Neutrophil (primary cell): ENCODE results near the gene FASTKD1.
"Not testable (repeated sequence)": the region's sequence is repeated elsewhere in the genome, so short reads cannot be mapped to it uniquely, and the experiment has no call there.

ENCODE experiments used
- H3K27ac ChIP-seq: fragments of 200-600 bp; sonication (generic); 2 replicates; pipeline ENCODE4 v1.5.1; 2016; ENCODE audit warnings: mild to moderate bottlenecking, moderate library complexity
- H3K27me3 ChIP-seq: fragments of 200-600 bp; sonication (generic); 2 replicates; pipeline ENCODE4 v1.6.0; 2016; ENCODE audit warnings: mild to moderate bottlenecking
- H3K36me3 ChIP-seq: fragments of 200-600 bp; sonication (generic); 2 replicates; pipeline ENCODE4 v1.5.1; 2017
- H3K4me1 ChIP-seq, 2 experiments: fragments of 200-600 bp in 1 of 2; sonication (generic) in 1 of 2; 1 replicate in 1 of 2; 2 replicates in 1 of 2; pipeline versions ENCODE4 v1.5.1 to v1.6.1; 2013 to 2016; ENCODE audit warnings: low read depth in 1 of 2, low read length in 1 of 2, mild to moderate bottlenecking in 1 of 2, moderate library complexity in 1 of 2; ENCODE audit not compliant: control insufficient read depth in 1 of 2, insufficient read depth in 1 of 2
- H3K4me3 ChIP-seq, 2 experiments: fragments of 200-600 bp in 1 of 2; sonication (generic) in 1 of 2; 1 replicate in 1 of 2; 2 replicates in 1 of 2; pipeline ENCODE4 v1.5.1; 2013 to 2016; ENCODE audit warnings: low read depth in 1 of 2, low read length in 1 of 2, mild to moderate bottlenecking in 1 of 2, moderate library complexity in 1 of 2
- H3K9me3 ChIP-seq: fragments of 200-600 bp; sonication (generic); 2 replicates; pipeline ENCODE4 v1.5.1; 2016
- CTCF ChIP-seq: fragments of 200-600 bp; sonication (generic); IDR thresholded peaks from 2 replicates; pipeline ENCODE4 v1.5.1; 2016; ENCODE audit warnings: antibody characterized with exemption

The FASTKD1 gene

GRCh38 chr2:169573974-169574299 is 272 bp upstream of the FASTKD1 start:
- Histone ChIP-seq H3K36me3 (no peaks in the 10 kb centered on the region), H3K27ac (peak overlapping the region; percentile 29), H3K4me3 (peak overlapping the region; percentile 75 to 85), H3K27me3 (no peaks in the 10 kb centered on the region), H3K9me3 (no peaks in the 10 kb centered on the region), H3K4me1 (peaks cover 8 to 10% of the 10 kb centered on the region in 2 experiments)
- TF ChIP-seq CTCF: no peak

GRCh38 chr2:169572821-169573159 is 875 bp downstream of the FASTKD1 start:
- Histone ChIP-seq H3K4me3 (peak overlapping the region; percentile 75 to 85), H3K27me3 (no peaks in the 10 kb centered on the region), H3K27ac (peak overlapping the region; percentile 29), H3K36me3 (no peaks in the 10 kb centered on the region), H3K9me3 (no peaks in the 10 kb centered on the region), H3K4me1 (peaks cover 8 to 10% of the 10 kb centered on the region in 2 experiments)
- TF ChIP-seq CTCF: no peak

- Histone ChIP-seq H3K9me3 (no peaks in the 10 kb centered on the region), H3K4me3 (no peak overlapping the region), H3K36me3 (no peaks in the 10 kb centered on the region), H3K27me3 (no peaks in the 10 kb centered on the region), H3K27ac (no peak overlapping the region), H3K4me1 (peaks cover 8 to 10% of the 10 kb centered on the region in 2 experiments)
- no peak for TF ChIP-seq CTCF
These were observed 1.5 kb downstream of the FASTKD1 start for GRCh38 chr2:169572189-169572588.

GRCh38 chr2:169571571-169571970 is 2.1 kb downstream of the FASTKD1 start:
- Histone ChIP-seq H3K4me1 (peaks cover 8 to 10% of the 10 kb centered on the region in 2 experiments), H3K27ac (no peak overlapping the region), H3K36me3 (no peaks in the 10 kb centered on the region), H3K9me3 (no peaks in the 10 kb centered on the region), H3K27me3 (no peaks in the 10 kb centered on the region), H3K4me3 (no peak overlapping the region)
- no peak for TF ChIP-seq CTCF

GRCh38 chr2:169570752-169571151 is 2.9 kb downstream of the FASTKD1 start:
- not testable (repeated sequence) for H3K4me1 ChIP-seq, H3K27me3 ChIP-seq, H3K27ac ChIP-seq, H3K9me3 ChIP-seq, H3K4me3 ChIP-seq, H3K36me3 ChIP-seq

- no peak for TF ChIP-seq CTCF
These were observed 3.7 kb downstream of the FASTKD1 start for GRCh38 chr2:169569948-169570347.

More at GRCh38 chr2:169569948-169570347, 3.7 kb downstream of the FASTKD1 start:
- Histone ChIP-seq H3K4me1 (peaks cover 8 to 10% of the 10 kb centered on the region in 2 experiments), H3K27ac (no peak overlapping the region), H3K4me3 (no peak overlapping the region), H3K9me3 (no peaks in the 10 kb centered on the region), H3K36me3 (no peaks in the 10 kb centered on the region), H3K27me3 (no peaks in the 10 kb centered on the region)
